Purkinje cell (primary cell): ENCODE measurements around the gene ZFY. TPM values are rescaled to one million over a fixed set of nuclear protein-coding genes. Genes with fewer than 3 reads are reported as not detected.

Experiments used
- polyA plus RNA-seq: library from polyadenylated mRNA; unstranded; fragments of >200 nt; fragmentation: Nextera tagmentation; gene quantifications from 2 replicates; pipeline ENCODE4 v1.2.1, GENCODE V29; 2014

ZFY gene
- 5.4 and 8.0 TPM in 2 replicates for polyA plus RNA-seq

GRCh38 chrY:2934861-2935715 is at the start of gene ZFY:
Gene ZFY, plus strand, starts transcription at chrY:2935381. Its CDS starts 18,556 bp downstream, at chrY:2953937.

Other genes starting within 250 kb of the ZFY start
- gene SRY, start 147.7 kb upstream of the ZFY start, polyA plus RNA-seq, result not detected in 2 replicates
- gene RPS4Y1, start 93.8 kb upstream of the ZFY start, polyA plus RNA-seq, result 288 and 306 TPM in 2 replicates